ENCODE data around the gene ZC3H15.

ZC3H15 gene

DNA sequence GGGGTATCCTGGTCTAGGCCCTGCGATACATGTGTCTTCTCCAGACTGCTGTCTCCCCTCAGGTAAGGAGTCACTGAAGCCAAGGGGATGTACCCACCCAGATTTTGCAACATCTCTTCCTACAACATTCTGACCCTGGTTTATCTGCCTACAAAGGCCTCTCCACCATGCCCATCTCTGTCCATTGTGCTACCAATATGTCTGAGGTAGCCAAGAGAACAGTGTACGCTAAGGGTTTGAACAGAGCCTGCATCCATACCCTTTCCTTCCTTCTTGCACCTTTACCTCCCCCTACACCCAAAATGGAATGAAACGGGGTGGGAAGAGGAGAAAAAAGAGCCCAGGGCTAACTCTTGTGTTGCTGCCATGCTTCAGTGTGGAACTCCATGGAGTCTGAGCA is 11.9 kb downstream of the ZC3H15 start:
- TF ChIP-seq TAF1 (IDR thresholded peaks at IDR 0.05; ENCODE audit: low read depth) (no peak), ZBTB7A (IDR thresholded peaks at IDR 0.05; ENCODE audit: low read depth) (no peak), EP300 (IDR thresholded peaks at IDR 0.05; ENCODE audit: borderline replicate concordance) (no peak), YY1 (IDR thresholded peaks at IDR 0.05; ENCODE audit: low read depth) (no peak), CEBPB (IDR thresholded peaks at IDR 0.05) (no peak), CREB1 (IDR thresholded peaks at IDR 0.05; ENCODE audit: low read depth) (no peak), EGR1 (IDR thresholded peaks at IDR 0.05) (no peak)
- TF ChIP-seq, protein P1, sequence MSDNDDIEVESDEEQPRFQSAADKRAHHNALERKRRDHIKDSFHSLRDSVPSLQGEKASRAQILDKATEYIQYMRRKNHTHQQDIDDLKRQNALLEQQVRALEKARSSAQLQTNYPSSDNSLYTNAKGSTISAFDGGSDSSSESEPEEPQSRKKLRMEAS (IDR thresholded peaks at IDR 0.05): no peak
- TF ChIP-seq, protein P2, sequence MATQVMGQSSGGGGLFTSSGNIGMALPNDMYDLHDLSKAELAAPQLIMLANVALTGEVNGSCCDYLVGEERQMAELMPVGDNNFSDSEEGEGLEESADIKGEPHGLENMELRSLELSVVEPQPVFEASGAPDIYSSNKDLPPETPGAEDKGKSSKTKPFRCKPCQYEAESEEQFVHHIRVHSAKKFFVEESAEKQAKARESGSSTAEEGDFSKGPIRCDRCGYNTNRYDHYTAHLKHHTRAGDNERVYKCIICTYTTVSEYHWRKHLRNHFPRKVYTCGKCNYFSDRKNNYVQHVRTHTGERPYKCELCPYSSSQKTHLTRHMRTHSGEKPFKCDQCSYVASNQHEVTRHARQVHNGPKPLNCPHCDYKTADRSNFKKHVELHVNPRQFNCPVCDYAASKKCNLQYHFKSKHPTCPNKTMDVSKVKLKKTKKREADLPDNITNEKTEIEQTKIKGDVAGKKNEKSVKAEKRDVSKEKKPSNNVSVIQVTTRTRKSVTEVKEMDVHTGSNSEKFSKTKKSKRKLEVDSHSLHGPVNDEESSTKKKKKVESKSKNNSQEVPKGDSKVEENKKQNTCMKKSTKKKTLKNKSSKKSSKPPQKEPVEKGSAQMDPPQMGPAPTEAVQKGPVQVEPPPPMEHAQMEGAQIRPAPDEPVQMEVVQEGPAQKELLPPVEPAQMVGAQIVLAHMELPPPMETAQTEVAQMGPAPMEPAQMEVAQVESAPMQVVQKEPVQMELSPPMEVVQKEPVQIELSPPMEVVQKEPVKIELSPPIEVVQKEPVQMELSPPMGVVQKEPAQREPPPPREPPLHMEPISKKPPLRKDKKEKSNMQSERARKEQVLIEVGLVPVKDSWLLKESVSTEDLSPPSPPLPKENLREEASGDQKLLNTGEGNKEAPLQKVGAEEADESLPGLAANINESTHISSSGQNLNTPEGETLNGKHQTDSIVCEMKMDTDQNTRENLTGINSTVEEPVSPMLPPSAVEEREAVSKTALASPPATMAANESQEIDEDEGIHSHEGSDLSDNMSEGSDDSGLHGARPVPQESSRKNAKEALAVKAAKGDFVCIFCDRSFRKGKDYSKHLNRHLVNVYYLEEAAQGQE (IDR thresholded peaks at IDR 0.05; ENCODE audit: low read depth): no peak
- TF ChIP-seq, protein P3, sequence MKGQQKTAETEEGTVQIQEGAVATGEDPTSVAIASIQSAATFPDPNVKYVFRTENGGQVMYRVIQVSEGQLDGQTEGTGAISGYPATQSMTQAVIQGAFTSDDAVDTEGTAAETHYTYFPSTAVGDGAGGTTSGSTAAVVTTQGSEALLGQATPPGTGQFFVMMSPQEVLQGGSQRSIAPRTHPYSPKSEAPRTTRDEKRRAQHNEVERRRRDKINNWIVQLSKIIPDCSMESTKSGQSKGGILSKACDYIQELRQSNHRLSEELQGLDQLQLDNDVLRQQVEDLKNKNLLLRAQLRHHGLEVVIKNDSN (IDR thresholded peaks at IDR 0.05): no peak

DNA sequence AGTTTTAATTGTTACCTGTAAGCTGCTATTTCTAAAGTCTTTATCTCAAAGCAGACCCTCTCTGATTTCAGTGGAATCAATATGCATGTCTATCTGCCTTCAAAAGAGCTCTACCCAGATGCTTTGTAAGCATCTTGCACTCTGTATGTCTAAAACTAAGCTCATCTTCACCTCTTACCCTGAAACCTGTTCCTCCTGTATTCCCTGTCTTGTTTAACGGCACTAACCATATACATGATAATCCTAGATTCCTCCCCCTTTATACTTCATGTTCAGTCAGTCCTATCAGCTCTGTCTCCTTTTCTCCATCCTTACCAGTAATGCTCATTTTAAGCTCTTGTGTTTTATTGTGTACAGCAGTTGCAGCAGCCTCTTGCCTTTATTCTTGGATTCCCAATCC is 12.8 kb downstream of the ZC3H15 start:
- TF ChIP-seq TAF1 (IDR thresholded peaks at IDR 0.05; ENCODE audit: low read depth) (no peak), CREB1 (IDR thresholded peaks at IDR 0.05; ENCODE audit: low read depth) (no peak), YY1 (IDR thresholded peaks at IDR 0.05; ENCODE audit: low read depth) (no peak), TEAD4 (IDR thresholded peaks at IDR 0.05) (no peak), EP300 (IDR thresholded peaks at IDR 0.05; ENCODE audit: borderline replicate concordance) (no peak), NFIC (IDR thresholded peaks at IDR 0.05) (no peak), EGR1 (IDR thresholded peaks at IDR 0.05) (no peak), RAD21 (IDR thresholded peaks at IDR 0.05; ENCODE audit: low read depth) (no peak), CEBPB (IDR thresholded peaks at IDR 0.05) (no peak), ZBTB7A (IDR thresholded peaks at IDR 0.05; ENCODE audit: low read depth) (no peak), TCF12 (IDR thresholded peaks at IDR 0.05; ENCODE audit: low read depth) (no peak), FOXM1 (IDR thresholded peaks at IDR 0.05; ENCODE audit: borderline replicate concordance, low read depth) (no peak)
- TF ChIP-seq, protein P3 (IDR thresholded peaks at IDR 0.05): no peak
- TF ChIP-seq, protein P1 (IDR thresholded peaks at IDR 0.05): no peak
- TF ChIP-seq, protein P2 (IDR thresholded peaks at IDR 0.05; ENCODE audit: low read depth): no peak

DNA sequence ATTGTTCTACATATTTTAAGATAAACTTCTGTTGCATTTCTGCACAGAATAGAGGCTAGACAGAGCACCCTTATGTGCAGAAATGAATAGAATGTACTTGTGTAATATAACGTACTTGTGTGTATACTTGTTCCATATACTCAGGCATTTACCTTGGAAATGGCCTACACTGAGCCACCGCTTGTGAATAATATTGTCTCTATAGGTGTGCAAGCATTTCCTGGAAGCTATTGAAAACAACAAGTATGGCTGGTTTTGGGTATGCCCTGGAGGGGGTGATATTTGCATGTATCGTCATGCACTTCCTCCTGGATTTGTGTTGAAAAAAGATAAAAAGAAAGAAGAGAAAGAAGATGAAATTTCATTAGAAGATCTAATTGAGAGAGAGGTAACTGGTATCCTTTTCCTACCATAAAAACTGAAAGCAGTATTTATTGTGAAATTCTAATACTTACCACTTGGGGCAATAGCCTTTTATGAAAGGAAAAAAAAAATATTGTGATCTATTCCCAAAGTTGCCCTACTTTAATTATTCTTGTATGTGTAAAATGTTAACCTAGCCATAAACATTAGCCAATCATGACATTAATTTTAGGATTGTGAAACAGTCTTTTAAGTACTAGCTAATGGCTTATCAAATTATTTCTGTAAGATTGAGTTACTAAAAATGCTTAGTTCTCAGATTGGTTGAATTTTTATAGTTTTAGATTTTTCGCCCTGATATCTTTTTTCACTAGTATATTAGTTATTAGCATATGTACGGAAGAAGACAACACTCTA is 18.0 kb downstream of the ZC3H15 start:
- TF ChIP-seq YY1 (IDR thresholded peaks at IDR 0.05; ENCODE audit: low read depth) (no peak), FOXM1 (IDR thresholded peaks at IDR 0.05; ENCODE audit: borderline replicate concordance, low read depth) (no peak), RAD21 (IDR thresholded peaks at IDR 0.05; ENCODE audit: low read depth) (peak; percentile 64), NFIC (IDR thresholded peaks at IDR 0.05) (no peak), TEAD4 (IDR thresholded peaks at IDR 0.05) (no peak)
- TF ChIP-seq, protein P3 (IDR thresholded peaks at IDR 0.05): no peak

DNA sequence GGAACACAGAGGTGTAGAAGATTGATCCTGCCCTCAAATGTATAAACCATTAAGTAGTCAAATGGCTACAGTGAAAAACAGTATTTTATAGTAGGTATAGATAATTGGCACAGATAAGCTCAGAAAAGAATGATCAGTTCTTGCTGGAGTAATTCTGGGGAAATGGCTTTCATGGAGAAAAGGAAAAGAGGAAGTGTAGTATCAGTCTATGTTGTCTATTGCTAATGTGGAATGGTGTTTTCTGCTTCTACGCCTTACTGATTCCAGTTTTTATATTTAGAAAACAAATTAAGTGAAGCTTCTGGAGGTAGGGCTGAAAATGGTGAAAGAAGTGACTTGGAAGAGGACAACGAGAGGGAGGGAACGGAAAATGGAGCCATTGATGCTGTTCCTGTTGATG is 22.2 kb downstream of the ZC3H15 start:
- no peak for TF ChIP-seq ZBTB7A (IDR thresholded peaks at IDR 0.05; ENCODE audit: low read depth)
- no peak for TF ChIP-seq TAF1 (IDR thresholded peaks at IDR 0.05; ENCODE audit: low read depth)
- no peak for TF ChIP-seq CEBPB (IDR thresholded peaks at IDR 0.05)
- TF ChIP-seq CREB1 (IDR thresholded peaks at IDR 0.05; ENCODE audit: low read depth): no peak
- no peak for TF ChIP-seq TCF12 (IDR thresholded peaks at IDR 0.05; ENCODE audit: low read depth)
- no peak for TF ChIP-seq FOXM1 (IDR thresholded peaks at IDR 0.05; ENCODE audit: borderline replicate concordance, low read depth)
- no peak for TF ChIP-seq RAD21 (IDR thresholded peaks at IDR 0.05; ENCODE audit: low read depth)
- TF ChIP-seq YY1 (IDR thresholded peaks at IDR 0.05; ENCODE audit: low read depth): no peak
- TF ChIP-seq TEAD4 (IDR thresholded peaks at IDR 0.05): no peak
- TF ChIP-seq, protein P3 (IDR thresholded peaks at IDR 0.05): no peak
- TF ChIP-seq EGR1 (IDR thresholded peaks at IDR 0.05): no peak
- TF ChIP-seq, protein P1 (IDR thresholded peaks at IDR 0.05): no peak
- TF ChIP-seq EP300 (IDR thresholded peaks at IDR 0.05; ENCODE audit: borderline replicate concordance): no peak
- TF ChIP-seq NFIC (IDR thresholded peaks at IDR 0.05): no peak
- TF ChIP-seq, protein P2 (IDR thresholded peaks at IDR 0.05; ENCODE audit: low read depth): no peak

Data from Ishikawa (cell line).